GM23338 (cell line): Measurements from ENCODE around the gene SARS2. TPM values are rescaled to one million over a fixed set of nuclear protein-coding genes. Genes with fewer than 3 reads are reported as not detected.
A peak's percentile ranks its signal among the peaks of the same experiment; 100 is the strongest.

Source experiments
- ATAC-seq: fragments of 200-7000 bp; cut with Tn5 transposase; 3 replicates; pipeline ENCODE4 v1.9.1; 2020
- DNase-seq: peaks from one replicate; pipeline ENCODE4 v3.0.0-alpha.2; 2015; ENCODE audit warnings: low spot score
- H2AFZ ChIP-seq: fragments of 200-600 bp; sonication (generic); 2 replicates; pipeline ENCODE4 v1.8.0; 2016; ENCODE audit warnings: antibody characterized with exemption, mild to moderate bottlenecking, moderate library complexity
- H3F3A ChIP-seq: fragments of 200-600 bp; sonication (generic); replicated peaks from 2 replicates; pipeline ENCODE4 v1.8.0; 2017; ENCODE audit warnings: antibody characterized with exemption, mixed run types, low read depth
- H3K27ac ChIP-seq: fragments of 200-600 bp; sonication (generic); 2 replicates; pipeline ENCODE4 v1.6.1; 2016; ENCODE audit warnings: low read depth
- H3K27me3 ChIP-seq: fragments of 200-600 bp; sonication (generic); 2 replicates; pipeline ENCODE4 v1.8.0; 2016; ENCODE audit warnings: mild to moderate bottlenecking, mixed run types, moderate library complexity; ENCODE audit not compliant: insufficient read depth
- H3K36me3 ChIP-seq: fragments of 200-600 bp; sonication (generic); 2 replicates; pipeline ENCODE4 v1.8.0; 2016; ENCODE audit warnings: mild to moderate bottlenecking; ENCODE audit not compliant: insufficient read depth
- H3K4me1 ChIP-seq: fragments of 200-600 bp; sonication (generic); 2 replicates; pipeline ENCODE4 v1.8.0; 2016; ENCODE audit warnings: mild to moderate bottlenecking, moderate library complexity; ENCODE audit not compliant: insufficient read depth
- H3K4me2 ChIP-seq: fragments of 200-600 bp; sonication (generic); 2 replicates; pipeline ENCODE4 v1.7.1; 2017; ENCODE audit warnings: mixed run types
- H3K4me3 ChIP-seq: fragments of 200-600 bp; sonication (generic); 2 replicates; pipeline ENCODE4 v1.6.1; 2016; ENCODE audit warnings: mixed run types
- H3K79me2 ChIP-seq: fragments of 200-600 bp; sonication (generic); replicated peaks from 2 replicates; pipeline ENCODE4 v1.8.0; 2017; ENCODE audit warnings: mild to moderate bottlenecking; ENCODE audit not compliant: insufficient read depth
- H3K9me2 ChIP-seq: fragments of 200-600 bp; sonication (generic); 2 replicates; pipeline ENCODE4 v1.8.0; 2017; ENCODE audit not compliant: insufficient read depth
- H4K20me1 ChIP-seq: fragments of 200-600 bp; sonication (generic); replicated peaks from 2 replicates; pipeline ENCODE4 v1.8.0; 2017; ENCODE audit warnings: mild to moderate bottlenecking; ENCODE audit not compliant: insufficient read depth
- H3K27ac Mint-ChIP-seq: 2 replicates; pipeline ENCODE4 v1.8.0; 2020; ENCODE audit warnings: inconsistent platforms, mild to moderate bottlenecking, moderate library complexity, mixed read lengths
- H3K27me3 Mint-ChIP-seq: 3 replicates; pipeline ENCODE4 v1.8.0; 2022; ENCODE audit warnings: low read depth, mild to moderate bottlenecking, moderate library complexity, mixed read lengths, inconsistent platforms; ENCODE audit not compliant: insufficient read depth, poor library complexity
- H3K36me3 Mint-ChIP-seq: 3 replicates; pipeline ENCODE4 v1.8.0; 2021; ENCODE audit warnings: low read depth, mild to moderate bottlenecking, inconsistent platforms, moderate library complexity, mixed read lengths
- H3K4me1 Mint-ChIP-seq: 3 replicates; pipeline ENCODE4 v1.8.0; 2020; ENCODE audit warnings: mild to moderate bottlenecking, inconsistent platforms, mixed read lengths
- H3K4me3 Mint-ChIP-seq: 3 replicates; pipeline ENCODE4 v1.8.0; 2021; ENCODE audit warnings: moderate library complexity, mild to moderate bottlenecking, inconsistent platforms, mixed read lengths
- H3K9me3 Mint-ChIP-seq: 3 replicates; pipeline ENCODE4 v1.8.0; 2020; ENCODE audit warnings: moderate library complexity, mild to moderate bottlenecking, inconsistent platforms, mixed read lengths
- JUNB ChIP-seq: IDR thresholded peaks from one replicate; pipeline ENCODE4 v1.6.1; 2016; ENCODE audit warnings: antibody characterized with exemption; ENCODE audit not compliant: unreplicated experiment
- REST ChIP-seq: IDR thresholded peaks from one replicate; pipeline ENCODE4 v1.6.1; 2018; ENCODE audit warnings: antibody characterized with exemption; ENCODE audit not compliant: unreplicated experiment
- STAT1 ChIP-seq: IDR thresholded peaks from one replicate; pipeline ENCODE4 v1.6.1; 2016; ENCODE audit warnings: antibody characterized with exemption; ENCODE audit not compliant: unreplicated experiment
- ZNF331 ChIP-seq: fragments of 250-450 bp; sonication (Bioruptor Pico); IDR thresholded peaks from 2 replicates; pipeline ENCODE4 v1.5.0; 2020; ENCODE audit warnings: low read depth, mild to moderate bottlenecking, moderate library complexity
- polyA plus RNA-seq: library from polyadenylated mRNA; unstranded; fragments of >200 nt; fragmentation: Nextera tagmentation; extraction: Ambion mirVana; gene quantifications from 2 replicates; pipeline ENCODE4 v1.2.1, GENCODE V29; 2016
- total RNA-seq: library from RNA; depleted of rRNA; stranded (reverse); fragments of >200 nt; shearing (Covaris generic); gene quantifications from 2 replicates; pipeline ENCODE4 v1.2.3, GENCODE V29; 2014
- TF ChIP-seq, protein P1 (sequence below), 2 experiments: fragments of 200-600 bp in 1 of 2; sonication (generic) in 1 of 2; conservative IDR thresholded peaks; 2 replicates each; pipeline versions ENCODE4 v1.5.1 to v1.6.1; 2016 to 2017; ENCODE audit warnings: antibody characterized with exemption in 2 of 2, low read depth in 2 of 2, mild to moderate bottlenecking in 2 of 2, moderate library complexity in 1 of 2
- TF ChIP-seq, protein P2 (sequence below): IDR thresholded peaks from 2 replicates; pipeline ENCODE4 v1.6.1; 2016; ENCODE audit warnings: antibody characterized with exemption

The SARS2 gene
- total and polyA plus RNA-seq, 2 experiments from 2014 or later = 70.6 to 75.7 TPM

- Histone ChIP-seq H3K27me3 (no peaks in the 10 kb centered on the region), H3K79me2 (no peaks in the 10 kb centered on the region), H2AFZ (no peak overlapping the region), H3K4me1 (no peaks in the 10 kb centered on the region), H3F3A (peaks cover 4% of the 10 kb centered on the region; the same call in 1 of the 2 replicates), H3K4me3 (no peak overlapping the region), H4K20me1 (peaks cover 6% of the 10 kb centered on the region; the same call in 1 of the 2 replicates), H3K4me2 (no peak overlapping the region), H3K36me3 (no peaks in the 10 kb centered on the region), H3K27ac (0 out of 2 replicates have a peak overlapping the region, but pooled peaks have one; percentile 32), H3K9me2 (no peaks in the 10 kb centered on the region)
- Mint-ChIP-seq H3K9me3 (peaks cover 5% of the 10 kb centered on the region; the same call in 2 of the 3 replicates), H3K36me3 (peaks cover 8% of the 10 kb centered on the region), H3K4me3 (peak overlapping the region; percentile 0; the same call in 1 of the 3 replicates), H3K27me3 (peaks cover 21% of the 10 kb centered on the region), H3K27ac (no peak overlapping the region), H3K4me1 (peaks cover 5% of the 10 kb centered on the region)
- no peak for TF ChIP-seq REST
- TF ChIP-seq, protein P1, sequence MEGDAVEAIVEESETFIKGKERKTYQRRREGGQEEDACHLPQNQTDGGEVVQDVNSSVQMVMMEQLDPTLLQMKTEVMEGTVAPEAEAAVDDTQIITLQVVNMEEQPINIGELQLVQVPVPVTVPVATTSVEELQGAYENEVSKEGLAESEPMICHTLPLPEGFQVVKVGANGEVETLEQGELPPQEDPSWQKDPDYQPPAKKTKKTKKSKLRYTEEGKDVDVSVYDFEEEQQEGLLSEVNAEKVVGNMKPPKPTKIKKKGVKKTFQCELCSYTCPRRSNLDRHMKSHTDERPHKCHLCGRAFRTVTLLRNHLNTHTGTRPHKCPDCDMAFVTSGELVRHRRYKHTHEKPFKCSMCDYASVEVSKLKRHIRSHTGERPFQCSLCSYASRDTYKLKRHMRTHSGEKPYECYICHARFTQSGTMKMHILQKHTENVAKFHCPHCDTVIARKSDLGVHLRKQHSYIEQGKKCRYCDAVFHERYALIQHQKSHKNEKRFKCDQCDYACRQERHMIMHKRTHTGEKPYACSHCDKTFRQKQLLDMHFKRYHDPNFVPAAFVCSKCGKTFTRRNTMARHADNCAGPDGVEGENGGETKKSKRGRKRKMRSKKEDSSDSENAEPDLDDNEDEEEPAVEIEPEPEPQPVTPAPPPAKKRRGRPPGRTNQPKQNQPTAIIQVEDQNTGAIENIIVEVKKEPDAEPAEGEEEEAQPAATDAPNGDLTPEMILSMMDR (conservative IDR thresholded peaks at IDR 0.05; ENCODE audit: low read depth in 2 of 2) = peak; percentile 55 to 69
- DNase-seq (peak; percentile 80), ATAC-seq (peak; percentile 21)
Measured at GRCh38 chr19:38952395-38953165, 22.0 kb upstream of the SARS2 start.

DNA sequence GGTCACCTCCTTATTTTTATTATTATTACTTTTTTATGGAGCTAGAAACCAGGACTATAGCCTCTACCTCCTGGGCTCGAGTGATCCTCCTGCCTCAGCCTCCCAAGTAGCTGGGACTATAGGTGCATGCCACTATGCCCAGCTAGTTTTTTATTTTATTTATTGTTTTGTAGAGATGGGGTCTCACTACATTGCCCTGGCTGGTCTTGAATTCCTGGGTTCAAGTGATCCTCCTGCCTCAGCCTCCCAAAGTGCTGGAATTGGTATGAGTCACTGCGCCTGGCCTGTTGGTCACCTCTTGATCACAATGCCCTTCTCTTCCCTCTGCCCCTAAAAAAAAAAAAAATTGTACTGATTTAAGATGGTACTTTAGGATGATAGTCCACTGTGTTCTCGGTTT lies 20.6 kb upstream of the SARS2 start:
- DNase-seq = no peak
- H3K9me2 ChIP-seq = no peaks in the 10 kb centered on the region
- Mint-ChIP-seq H3K36me3 (peaks cover 6% of the 10 kb centered on the region; the same call in 2 of the 3 replicates), H3K4me1 (peaks cover 5% of the 10 kb centered on the region), H3K9me3 (peaks cover 4% of the 10 kb centered on the region; the same call in 2 of the 3 replicates), H3K27me3 (peaks cover 21% of the 10 kb centered on the region), H3K27ac (no peak overlapping the region), H3K4me3 (no peak overlapping the region)
- no peaks in the 10 kb centered on the region for H3K4me1 ChIP-seq
- no peak overlapping the region for H3K4me2 ChIP-seq
- no peak for ATAC-seq
- H3K27me3 ChIP-seq = no peaks in the 10 kb centered on the region
- H3F3A ChIP-seq = peaks cover 4% of the 10 kb centered on the region; the same call in 1 of the 2 replicates
- H4K20me1 ChIP-seq = peaks cover 6% of the 10 kb centered on the region; the same call in 1 of the 2 replicates
- no peaks in the 10 kb centered on the region for H3K79me2 ChIP-seq
- no peak overlapping the region for H3K4me3 ChIP-seq
- no peak overlapping the region for H2AFZ ChIP-seq
- no peak overlapping the region for H3K27ac ChIP-seq
- H3K36me3 ChIP-seq = no peaks in the 10 kb centered on the region
- no peak for TF ChIP-seq JUNB
- TF ChIP-seq, protein P1 (conservative IDR thresholded peaks at IDR 0.05; ENCODE audit: low read depth in 2 of 2) = no peak
- no peak for TF ChIP-seq REST
- no peak for TF ChIP-seq ZNF331 (CRISPR knock-in tag)
- no peak for TF ChIP-seq STAT1
- TF ChIP-seq, protein P2, sequence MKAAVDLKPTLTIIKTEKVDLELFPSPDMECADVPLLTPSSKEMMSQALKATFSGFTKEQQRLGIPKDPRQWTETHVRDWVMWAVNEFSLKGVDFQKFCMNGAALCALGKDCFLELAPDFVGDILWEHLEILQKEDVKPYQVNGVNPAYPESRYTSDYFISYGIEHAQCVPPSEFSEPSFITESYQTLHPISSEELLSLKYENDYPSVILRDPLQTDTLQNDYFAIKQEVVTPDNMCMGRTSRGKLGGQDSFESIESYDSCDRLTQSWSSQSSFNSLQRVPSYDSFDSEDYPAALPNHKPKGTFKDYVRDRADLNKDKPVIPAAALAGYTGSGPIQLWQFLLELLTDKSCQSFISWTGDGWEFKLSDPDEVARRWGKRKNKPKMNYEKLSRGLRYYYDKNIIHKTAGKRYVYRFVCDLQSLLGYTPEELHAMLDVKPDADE = no peak
